IPS DF 6.9 (cell line): Measurements from ENCODE around the gene ZCCHC17.
A peak's percentile ranks its signal among the peaks of the same experiment; 100 is the strongest.

ENCODE experiments used
- DNase-seq: peaks from one replicate; pipeline ENCODE4 v3.0.0-alpha.2; 2013; ENCODE audit warnings: low read depth, low spot score
- H3K27ac ChIP-seq: one replicate; pipeline ENCODE4 v1.5.1; 2013; ENCODE audit warnings: low read length, control low read depth
- H3K27me3 ChIP-seq: 2 replicates; pipeline ENCODE4 v1.6.1; 2013; ENCODE audit warnings: mild to moderate bottlenecking, low read length; ENCODE audit not compliant: control insufficient read depth, insufficient read depth
- H3K36me3 ChIP-seq: 2 replicates; pipeline ENCODE4 v1.6.1; 2013; ENCODE audit warnings: low read length; ENCODE audit not compliant: control insufficient read depth, insufficient read depth
- H3K4me1 ChIP-seq: 2 replicates; pipeline ENCODE4 v1.6.1; 2013; ENCODE audit warnings: low read length; ENCODE audit not compliant: control insufficient read depth, insufficient read depth
- H3K4me3 ChIP-seq: 2 replicates; pipeline ENCODE4 v1.5.1; 2013; ENCODE audit warnings: mild to moderate bottlenecking, low read length
- H3K9me3 ChIP-seq: 2 replicates; pipeline ENCODE4 v1.6.1; 2013; ENCODE audit warnings: low read length, inconsistent platforms; ENCODE audit not compliant: control insufficient read depth, insufficient read depth
- WGBS: extraction: QIAGEN DNeasy Blood & Tissue Kit; methylation state at CpG from one replicate; pipeline ENCODE4 v1.1.7; 2013; ENCODE audit warnings: mixed read lengths, missing lambda C conversion rate; ENCODE audit not compliant: insufficient read length, insufficient coverage; 5-methylcytosine and 5-hydroxymethylcytosine counted together

ZCCHC17 gene

GRCh38 chr1:31390071-31390470 lies 93.2 kb downstream of the ZCCHC17 start:
- Histone ChIP-seq H3K27me3 (no peaks in the 10 kb centered on the region), H3K4me3 (no peak overlapping the region), H3K27ac (no peak overlapping the region), H3K36me3 (no peaks in the 10 kb centered on the region), H3K9me3 (no peaks in the 10 kb centered on the region), H3K4me1 (no peaks in the 10 kb centered on the region)
- no CpG with 5 or more reads among the region's 7 CpGs for WGBS
- DNase-seq: no peak

DNA sequence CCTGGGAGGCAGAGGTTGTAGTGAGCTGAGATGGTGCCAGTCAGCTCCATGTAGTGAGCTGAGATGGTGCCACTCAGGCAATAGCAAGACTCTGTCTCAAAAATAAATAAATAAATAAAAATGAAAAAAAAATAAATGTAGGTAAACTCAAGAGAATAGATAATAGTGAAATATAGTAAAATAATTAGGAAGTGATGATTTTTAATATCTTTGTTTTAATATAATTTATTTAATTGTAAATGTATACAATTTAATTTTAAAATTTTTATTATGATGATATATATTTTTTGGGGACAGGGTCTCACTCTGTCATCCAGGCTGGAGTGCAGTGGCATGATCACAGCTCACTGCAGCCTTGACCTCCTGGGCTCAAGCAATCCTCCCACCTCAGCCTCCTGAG lies 96.6 kb downstream of the ZCCHC17 start:
- Histone ChIP-seq H3K9me3 (no peaks in the 10 kb centered on the region), H3K27me3 (no peaks in the 10 kb centered on the region), H3K4me3 (no peak overlapping the region), H3K36me3 (no peaks in the 10 kb centered on the region), H3K4me1 (peaks cover 2% of the 10 kb centered on the region; the same call in 1 of the 2 replicates), H3K27ac (no peak overlapping the region)
- no peak for DNase-seq

DNA sequence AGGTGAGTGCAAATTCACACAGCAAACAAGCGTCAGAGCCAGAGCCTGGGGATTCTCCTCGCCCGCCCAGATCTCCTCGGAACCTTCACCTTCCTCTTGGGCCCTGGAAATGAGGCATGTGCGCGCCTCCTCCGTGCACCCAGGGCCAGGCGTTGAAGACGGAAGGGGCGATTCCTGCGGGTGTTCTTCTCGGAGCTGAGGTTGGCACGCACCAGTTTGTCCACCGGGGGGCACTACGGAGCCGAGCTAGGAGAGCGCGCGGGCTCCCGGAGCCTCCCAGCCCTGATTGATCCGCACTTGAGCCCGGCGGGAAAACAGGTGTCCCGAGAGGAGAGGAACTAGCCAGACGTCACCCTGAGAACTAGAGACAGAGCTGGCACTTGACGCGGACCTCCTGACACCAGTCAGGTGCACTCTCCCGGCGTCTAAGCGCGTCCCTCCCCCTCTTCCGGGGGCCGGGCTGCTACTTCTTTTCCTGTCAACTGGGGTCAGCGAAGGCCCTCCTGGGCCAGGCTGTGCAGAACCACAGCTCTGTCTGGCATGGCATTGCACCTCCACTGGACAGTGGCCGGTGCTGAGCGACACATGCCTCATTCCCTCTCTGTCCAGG lies 97.9 kb downstream of the ZCCHC17 start:
- no peaks in the 10 kb centered on the region for H3K27me3 ChIP-seq
- DNase-seq: no peak
- no peak overlapping the region for H3K27ac ChIP-seq
- no peaks in the 10 kb centered on the region for H3K36me3 ChIP-seq
- WGBS: no CpG with 5 or more reads among the region's 36 CpGs
- H3K4me3 ChIP-seq: peak overlapping the region; percentile 14; the same call in 1 of the 2 replicates
- H3K9me3 ChIP-seq: no peaks in the 10 kb centered on the region
- H3K4me1 ChIP-seq: peaks cover 2% of the 10 kb centered on the region; the same call in 1 of the 2 replicates

GRCh38 chr1:31396633-31397351 lies 100.0 kb downstream of the ZCCHC17 start:
- WGBS: no CpG with 5 or more reads among the region's 3 CpGs
- DNase-seq: no peak
- H3K4me1 ChIP-seq: peaks cover 2% of the 10 kb centered on the region; the same call in 1 of the 2 replicates
- no peak overlapping the region for H3K4me3 ChIP-seq
- H3K36me3 ChIP-seq: no peaks in the 10 kb centered on the region
- H3K27me3 ChIP-seq: no peaks in the 10 kb centered on the region
- H3K27ac ChIP-seq: no peak overlapping the region
- no peaks in the 10 kb centered on the region for H3K9me3 ChIP-seq

- Histone ChIP-seq H3K4me3 (no peak overlapping the region), H3K27ac (no peak overlapping the region), H3K36me3 (no peaks in the 10 kb centered on the region), H3K27me3 (no peaks in the 10 kb centered on the region), H3K9me3 (no peaks in the 10 kb centered on the region), H3K4me1 (peaks cover 2% of the 10 kb centered on the region; the same call in 1 of the 2 replicates)
- DNase-seq: no peak
- WGBS: no CpG with 5 or more reads among the region's 4 CpGs
Observed at GRCh38 chr1:31397360-31398095, 100.7 kb downstream of the ZCCHC17 start.

GRCh38 chr1:31398246-31398645 lies 101.4 kb downstream of the ZCCHC17 start:
- Histone ChIP-seq H3K27ac (no peak overlapping the region), H3K4me1 (peaks cover 2% of the 10 kb centered on the region; the same call in 1 of the 2 replicates), H3K9me3 (no peaks in the 10 kb centered on the region), H3K27me3 (no peaks in the 10 kb centered on the region), H3K4me3 (no peak overlapping the region), H3K36me3 (no peaks in the 10 kb centered on the region)
- DNase-seq: no peak
- WGBS: no CpG with 5 or more reads among the region's 2 CpGs

DNA sequence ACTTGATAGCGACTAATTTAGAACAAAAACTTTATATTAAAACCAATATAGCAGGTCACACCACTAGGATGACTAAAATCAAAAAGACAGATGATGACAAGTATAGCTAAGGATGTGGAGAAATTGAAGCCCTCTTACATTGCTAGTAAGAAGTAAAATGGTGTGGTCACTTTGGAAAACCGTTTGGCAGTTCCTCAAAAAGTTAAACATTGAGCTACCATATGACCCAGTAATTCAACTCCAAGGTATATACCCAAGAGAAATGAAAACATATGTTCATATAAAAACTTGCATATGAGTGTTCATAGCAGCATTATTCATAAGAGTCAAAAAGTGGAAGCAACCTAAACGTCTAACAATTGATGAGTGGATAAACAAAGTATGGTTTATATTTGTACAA lies 103.1 kb downstream of the ZCCHC17 start:
- peaks cover 2% of the 10 kb centered on the region; the same call in 1 of the 2 replicates for H3K4me1 ChIP-seq
- no CpG with 5 or more reads among the region's 3 CpGs for WGBS
- no peak for DNase-seq
- no peaks in the 10 kb centered on the region for H3K27me3 ChIP-seq
- H3K36me3 ChIP-seq: no peaks in the 10 kb centered on the region
- no peak overlapping the region for H3K4me3 ChIP-seq
- no peak overlapping the region for H3K27ac ChIP-seq
- H3K9me3 ChIP-seq: no peaks in the 10 kb centered on the region

DNA sequence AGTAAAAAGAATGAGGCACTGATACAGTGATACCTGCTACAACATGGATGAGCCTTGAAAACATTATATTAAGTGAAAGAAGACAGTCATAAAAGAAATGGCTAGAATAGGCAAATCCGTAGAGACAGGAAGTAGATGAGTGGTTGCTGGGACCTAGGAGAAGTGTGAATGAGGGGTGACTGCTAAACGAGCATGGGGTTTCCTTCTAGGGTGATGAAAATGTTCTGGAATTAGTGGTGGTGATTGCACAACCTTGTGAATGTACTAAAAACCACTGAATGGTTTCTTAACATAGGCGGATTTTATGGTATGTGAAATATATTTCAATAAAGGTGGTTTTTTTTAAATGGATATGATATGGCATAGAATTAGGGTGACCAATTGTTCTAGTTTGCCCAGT lies 103.6 kb downstream of the ZCCHC17 start:
- DNase-seq: no peak
- 100% methylated on average over 1 of the region's 3 CpGs for WGBS
- H3K36me3 ChIP-seq: no peaks in the 10 kb centered on the region
- H3K27me3 ChIP-seq: no peaks in the 10 kb centered on the region
- H3K27ac ChIP-seq: no peak overlapping the region
- no peak overlapping the region for H3K4me3 ChIP-seq
- H3K4me1 ChIP-seq: peaks cover 2% of the 10 kb centered on the region; the same call in 1 of the 2 replicates
- H3K9me3 ChIP-seq: no peaks in the 10 kb centered on the region

DNA sequence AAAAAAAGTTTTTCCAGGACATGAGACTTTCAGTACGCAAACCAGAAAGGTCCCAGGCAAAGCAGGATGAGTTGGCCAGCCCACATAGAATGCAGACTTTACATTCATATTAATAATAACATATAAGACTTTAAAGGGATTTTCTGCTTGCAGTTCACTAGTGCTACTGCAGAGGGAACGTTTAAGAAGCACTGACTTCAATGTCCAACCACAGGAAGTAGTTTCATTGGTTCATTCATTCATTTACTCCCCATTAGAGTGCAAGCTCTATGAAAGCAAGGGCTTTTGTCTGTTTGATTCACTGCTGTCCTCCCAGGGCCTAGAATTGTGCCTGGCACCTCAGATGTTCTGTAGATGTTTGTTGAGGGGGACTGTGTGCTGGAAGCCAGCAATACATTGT lies 104.4 kb downstream of the ZCCHC17 start:
- no peaks in the 10 kb centered on the region for H3K27me3 ChIP-seq
- H3K4me1 ChIP-seq: peaks cover 2% of the 10 kb centered on the region; the same call in 1 of the 2 replicates
- no CpG with 5 or more reads among the region's 2 CpGs for WGBS
- no peaks in the 10 kb centered on the region for H3K9me3 ChIP-seq
- no peaks in the 10 kb centered on the region for H3K36me3 ChIP-seq
- H3K27ac ChIP-seq: no peak overlapping the region
- DNase-seq: no peak
- no peak overlapping the region for H3K4me3 ChIP-seq

DNA sequence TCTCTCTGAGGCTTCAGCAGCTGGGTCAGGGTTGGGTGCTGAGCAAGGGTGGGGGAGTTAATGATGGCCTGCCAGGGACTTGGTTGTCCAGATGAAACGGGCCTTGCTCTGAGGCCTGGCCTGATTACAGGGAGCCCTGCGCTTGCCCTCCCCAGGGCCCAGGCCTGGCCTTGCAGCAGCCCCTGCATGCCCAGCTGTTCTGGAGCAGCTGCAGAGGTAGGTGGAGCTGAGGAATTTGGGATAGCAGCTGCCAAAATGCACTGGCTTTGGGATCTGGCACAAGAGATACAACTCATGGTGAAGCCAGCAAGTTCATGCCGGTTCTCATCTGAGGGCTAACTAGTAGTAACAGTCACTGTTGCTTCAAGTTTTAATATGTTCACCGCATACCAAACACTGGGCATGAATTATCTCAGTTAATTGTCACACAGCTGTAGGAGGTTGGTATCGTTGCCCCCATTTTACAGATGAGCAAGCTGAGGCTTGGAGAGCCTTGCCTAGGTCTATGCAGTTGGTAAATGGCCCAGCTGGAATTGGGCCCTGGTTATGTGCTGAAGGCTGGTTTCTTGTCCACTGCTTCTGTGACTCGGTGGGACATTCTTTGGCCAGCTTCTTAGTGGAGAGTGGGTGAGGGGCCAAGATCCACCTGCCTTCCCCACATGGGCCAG lies 108.9 kb downstream of the ZCCHC17 start:
- H3K4me1 ChIP-seq: no peaks in the 10 kb centered on the region
- no peak overlapping the region for H3K27ac ChIP-seq
- H3K36me3 ChIP-seq: no peaks in the 10 kb centered on the region
- WGBS: no CpG with 5 or more reads among the region's 6 CpGs
- no peak overlapping the region for H3K4me3 ChIP-seq
- no peaks in the 10 kb centered on the region for H3K27me3 ChIP-seq
- no peak for DNase-seq
- no peaks in the 10 kb centered on the region for H3K9me3 ChIP-seq
